Duodenal mucosa (tissue), 2 donors: ENCODE results near the gene USP17L25.
"Not testable (repeated sequence)": the region's sequence is repeated elsewhere in the genome, so short reads cannot be mapped to it uniquely, and the experiment has no call there.

ENCODE experiments used
- H3K27ac ChIP-seq: one replicate; pipeline ENCODE4 v1.7.0; 2013; ENCODE audit warnings: low read depth, low read length
- H3K27me3 ChIP-seq, 2 donors: one replicate each; pipeline ENCODE4 v1.7.0; 2013; ENCODE audit warnings: low read length in 2 of 2, control low read depth in 1 of 2; ENCODE audit not compliant: insufficient read depth in 2 of 2, control insufficient read depth in 1 of 2
- H3K36me3 ChIP-seq, 2 donors: one replicate each; pipeline ENCODE4 v1.7.0; 2013; ENCODE audit warnings: low read length in 2 of 2, control low read depth in 1 of 2; ENCODE audit not compliant: insufficient read depth in 2 of 2, control insufficient read depth in 1 of 2
- H3K4me1 ChIP-seq, 2 donors: one replicate each; pipeline ENCODE4 v1.7.0; 2013; ENCODE audit warnings: low read length in 2 of 2, control low read depth in 1 of 2; ENCODE audit not compliant: insufficient read depth in 2 of 2, control insufficient read depth in 1 of 2
- H3K4me3 ChIP-seq, 2 donors: one replicate each; pipeline ENCODE4 v1.7.0; 2013; ENCODE audit warnings: low read length in 2 of 2, low read depth in 1 of 2
- H3K9ac ChIP-seq, 2 donors: one replicate each; pipeline ENCODE4 v1.7.0; 2013; ENCODE audit warnings: low read length in 2 of 2, low read depth in 1 of 2
- H3K9me3 ChIP-seq, 2 donors: one replicate each; pipeline ENCODE4 v1.7.0; 2013; ENCODE audit warnings: low read length in 2 of 2, control low read depth in 1 of 2; ENCODE audit not compliant: control insufficient read depth in 1 of 2

Gene USP17L25

GRCh38 chr4:9329611-9330010 is at the start of gene USP17L25:
USP17L25 (plus strand) TSS chr4:9329911; CDS start chr4:9329911, 0 bp downstream.
- H3K9me3 ChIP-seq, H3K4me3 ChIP-seq, H3K27me3 ChIP-seq, H3K4me1 ChIP-seq, H3K9ac ChIP-seq, H3K36me3 ChIP-seq, H3K27ac ChIP-seq: not testable (repeated sequence)

DNA sequence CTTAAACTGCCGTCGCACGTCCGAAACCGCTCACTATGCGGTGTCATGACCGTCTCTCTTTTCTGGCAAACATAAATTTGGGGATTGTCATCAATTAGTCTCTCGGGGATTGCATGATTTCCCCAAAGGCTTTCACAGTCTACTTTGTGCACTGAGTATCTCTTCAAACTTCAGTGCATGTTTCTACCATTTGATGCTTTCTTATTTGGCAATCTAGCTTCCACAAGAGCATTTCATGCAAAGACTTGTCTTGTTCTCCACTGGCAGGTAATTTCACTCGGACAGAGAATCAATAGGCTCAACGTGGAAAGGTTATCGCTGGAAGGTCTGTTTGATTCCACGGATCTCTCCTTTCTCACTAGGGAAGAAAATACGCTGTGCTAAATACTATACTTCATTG is 5.5 kb upstream of the USP17L25 start:
- not testable (repeated sequence) for H3K27me3 ChIP-seq, H3K9ac ChIP-seq, H3K36me3 ChIP-seq, H3K27ac ChIP-seq, H3K4me1 ChIP-seq, H3K4me3 ChIP-seq, H3K9me3 ChIP-seq

DNA sequence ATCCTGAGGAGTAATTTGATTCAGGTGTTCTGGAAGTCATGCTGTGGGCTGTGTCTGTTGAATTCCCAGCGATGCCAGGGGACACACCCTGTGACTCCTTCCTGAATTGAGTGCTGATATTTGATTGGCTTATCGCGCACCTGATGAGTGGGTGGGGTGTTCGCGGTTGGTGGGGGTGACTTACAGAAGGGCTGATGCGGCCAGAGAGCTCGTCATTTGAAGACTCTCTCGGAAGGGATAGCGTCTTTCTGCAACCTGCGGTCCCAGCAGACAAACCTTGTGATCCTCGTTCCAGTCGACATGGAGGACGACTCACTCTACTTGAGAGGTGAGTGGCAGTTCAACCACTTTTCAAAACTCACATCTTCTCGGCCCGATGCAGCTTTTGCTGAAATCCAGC is 4.8 kb upstream of the USP17L25 start, which contains the start of gene USP17L24:
Gene USP17L24, plus strand, starts transcription at position 301 of the 400 bp plus-strand sequence. Its CDS starts 0 bp downstream, at position 301.
- H3K36me3 ChIP-seq, H3K4me1 ChIP-seq, H3K9ac ChIP-seq, H3K27me3 ChIP-seq, H3K4me3 ChIP-seq, H3K9me3 ChIP-seq, H3K27ac ChIP-seq: not testable (repeated sequence)

GRCh38 chr4:9334358-9334757 is 4.6 kb downstream of the USP17L25 start, which contains the start of gene USP17L26:
USP17L26 (plus strand) TSS chr4:9334658; CDS start chr4:9334658, 0 bp downstream.
- H3K9ac ChIP-seq, H3K4me3 ChIP-seq, H3K27me3 ChIP-seq, H3K27ac ChIP-seq, H3K9me3 ChIP-seq, H3K36me3 ChIP-seq, H3K4me1 ChIP-seq: not testable (repeated sequence)

DNA sequence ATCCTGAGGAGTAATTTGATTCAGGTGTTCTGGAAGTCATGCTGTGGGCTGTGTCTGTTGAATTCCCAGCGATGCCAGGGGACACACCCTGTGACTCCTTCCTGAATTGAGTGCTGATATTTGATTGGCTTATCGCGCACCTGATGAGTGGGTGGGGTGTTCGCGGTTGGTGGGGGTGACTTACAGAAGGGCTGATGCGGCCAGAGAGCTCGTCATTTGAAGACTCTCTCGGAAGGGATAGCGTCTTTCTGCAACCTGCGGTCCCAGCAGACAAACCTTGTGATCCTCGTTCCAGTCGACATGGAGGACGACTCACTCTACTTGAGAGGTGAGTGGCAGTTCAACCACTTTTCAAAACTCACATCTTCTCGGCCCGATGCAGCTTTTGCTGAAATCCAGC is 9.4 kb downstream of the USP17L25 start, which contains the start of gene USP17L5:
Gene USP17L5, plus strand, starts transcription at position 301 of the 400 bp plus-strand sequence. Its CDS starts 0 bp downstream, at position 301.
- H3K4me1 ChIP-seq, H3K9me3 ChIP-seq, H3K27me3 ChIP-seq, H3K4me3 ChIP-seq, H3K27ac ChIP-seq, H3K36me3 ChIP-seq, H3K9ac ChIP-seq: not testable (repeated sequence)

GRCh38 chr4:9343848-9344247 is 14.1 kb downstream of the USP17L25 start, which contains the start of gene USP17L27:
USP17L27 (plus strand) TSS chr4:9344148; CDS start chr4:9344148, 0 bp downstream.
- H3K9me3 ChIP-seq, H3K9ac ChIP-seq, H3K27ac ChIP-seq, H3K4me1 ChIP-seq, H3K4me3 ChIP-seq, H3K36me3 ChIP-seq, H3K27me3 ChIP-seq: not testable (repeated sequence)

DNA sequence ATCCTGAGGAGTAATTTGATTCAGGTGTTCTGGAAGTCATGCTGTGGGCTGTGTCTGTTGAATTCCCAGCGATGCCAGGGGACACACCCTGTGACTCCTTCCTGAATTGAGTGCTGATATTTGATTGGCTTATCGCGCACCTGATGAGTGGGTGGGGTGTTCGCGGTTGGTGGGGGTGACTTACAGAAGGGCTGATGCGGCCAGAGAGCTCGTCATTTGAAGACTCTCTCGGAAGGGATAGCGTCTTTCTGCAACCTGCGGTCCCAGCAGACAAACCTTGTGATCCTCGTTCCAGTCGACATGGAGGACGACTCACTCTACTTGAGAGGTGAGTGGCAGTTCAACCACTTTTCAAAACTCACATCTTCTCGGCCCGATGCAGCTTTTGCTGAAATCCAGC is 18.9 kb downstream of the USP17L25 start, which contains the start of gene USP17L28:
Gene USP17L28, plus strand, starts transcription at position 301 of the 400 bp plus-strand sequence. Its CDS starts 0 bp downstream, at position 301.
- H3K9me3 ChIP-seq, H3K4me3 ChIP-seq, H3K27ac ChIP-seq, H3K27me3 ChIP-seq, H3K36me3 ChIP-seq, H3K9ac ChIP-seq, H3K4me1 ChIP-seq: not testable (repeated sequence)

- not testable (repeated sequence) for H3K27ac ChIP-seq, H3K4me3 ChIP-seq, H3K9me3 ChIP-seq, H3K9ac ChIP-seq, H3K36me3 ChIP-seq, H3K27me3 ChIP-seq, H3K4me1 ChIP-seq
These were observed 21.2 kb downstream of the USP17L25 start for GRCh38 chr4:9350866-9351265.

DNA sequence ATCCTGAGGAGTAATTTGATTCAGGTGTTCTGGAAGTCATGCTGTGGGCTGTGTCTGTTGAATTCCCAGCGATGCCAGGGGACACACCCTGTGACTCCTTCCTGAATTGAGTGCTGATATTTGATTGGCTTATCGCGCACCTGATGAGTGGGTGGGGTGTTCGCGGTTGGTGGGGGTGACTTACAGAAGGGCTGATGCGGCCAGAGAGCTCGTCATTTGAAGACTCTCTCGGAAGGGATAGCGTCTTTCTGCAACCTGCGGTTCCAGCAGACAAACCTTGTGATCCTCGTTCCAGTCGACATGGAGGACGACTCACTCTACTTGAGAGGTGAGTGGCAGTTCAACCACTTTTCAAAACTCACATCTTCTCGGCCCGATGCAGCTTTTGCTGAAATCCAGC is 23.6 kb downstream of the USP17L25 start, which contains the start of gene USP17L29:
Gene USP17L29, plus strand, starts transcription at position 301 of the 400 bp plus-strand sequence. Its CDS starts 0 bp downstream, at position 301.
- not testable (repeated sequence) for H3K9ac ChIP-seq, H3K27me3 ChIP-seq, H3K36me3 ChIP-seq, H3K4me1 ChIP-seq, H3K4me3 ChIP-seq, H3K9me3 ChIP-seq, H3K27ac ChIP-seq

- not testable (repeated sequence) for H3K9ac ChIP-seq, H3K4me1 ChIP-seq, H3K4me3 ChIP-seq, H3K36me3 ChIP-seq, H3K27ac ChIP-seq, H3K27me3 ChIP-seq, H3K9me3 ChIP-seq
These were observed 33.1 kb downstream of the USP17L25 start, which contains the start of gene USP17L30 for GRCh38 chr4:9362829-9363228. USP17L30 (plus strand) TSS chr4:9363129; CDS start chr4:9363129, 0 bp downstream.

DNA sequence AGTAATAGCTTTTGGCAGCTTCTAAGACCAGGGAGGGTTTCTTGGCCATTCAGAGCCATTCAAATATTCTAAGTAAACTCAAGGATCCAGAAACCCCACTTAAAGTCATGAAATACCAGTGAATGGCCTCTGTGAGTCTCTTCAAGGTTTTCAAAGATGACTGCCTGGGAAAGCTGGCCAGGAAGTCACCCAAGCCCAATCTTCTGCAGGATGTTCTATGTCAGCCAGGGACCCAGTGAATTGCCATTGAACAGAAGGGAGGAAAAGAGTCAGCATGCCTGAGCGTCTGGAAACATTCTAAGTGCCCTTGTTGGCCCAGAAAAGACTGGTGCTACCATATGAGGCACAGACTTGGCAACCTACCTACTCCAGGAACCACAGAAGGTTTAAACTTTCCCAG is 50.2 kb downstream of the USP17L25 start:
- H3K27me3 ChIP-seq, H3K27ac ChIP-seq, H3K9me3 ChIP-seq, H3K9ac ChIP-seq, H3K4me3 ChIP-seq, H3K36me3 ChIP-seq, H3K4me1 ChIP-seq: not testable (repeated sequence)
